IMR-90 (cell line): ENCODE results near the gene SPATA2. TPM values are rescaled to one million over a fixed set of nuclear protein-coding genes. Genes with fewer than 3 reads are reported as not detected.

ENCODE experiments used
- ATAC-seq: fragments of 200-7000 bp; cut with Tn5 transposase; 2 replicates; pipeline ENCODE4 v1.9.1; 2020; ENCODE audit warnings: low read depth, mild to moderate bottlenecking, moderate library complexity
- BruUV-seq: library from RNA; stranded (reverse); fragments of 400-500 nt; replicated peaks from 2 replicates; lab custom pipeline; 2021; lab: Mats Ljungman, UMichigan
- CTCF ChIA-PET: fragments of 300-600 bp; formaldehyde crosslinking; extraction: SDS; loops from one replicate; lab custom pipeline; 2021; ENCODE audit warnings: antibody characterized with exemption; lab: Yijun Ruan, JAX
- POLR2A ChIA-PET: fragments of 300-600 bp; sonication (Branson Sonifier 250); formaldehyde crosslinking; loops from one replicate; lab custom pipeline; 2022; ENCODE audit warnings: antibody characterized with exemption; ENCODE audit not compliant: unreplicated experiment; lab: Charles Lee
- DNase-seq: peaks from one replicate; pipeline ENCODE4 v3.0.0; 2013
- H2AFZ ChIP-seq: replicated peaks from 2 replicates; pipeline ENCODE3; 2013; ENCODE audit warnings: low read length, mild to moderate bottlenecking; ENCODE audit not compliant: poor library complexity
- H2AK5ac ChIP-seq: 2 replicates; pipeline ENCODE4 v1.6.1; 2013; ENCODE audit warnings: low read depth, low read length, inconsistent platforms
- H2AK9ac ChIP-seq: replicated peaks from 2 replicates; pipeline ENCODE3; 2013; ENCODE audit warnings: mild to moderate bottlenecking, low read depth, low read length, moderate library complexity; ENCODE audit not compliant: poor library complexity
- H2BK120ac ChIP-seq: 2 replicates; pipeline ENCODE4 v1.6.1; 2013; ENCODE audit warnings: low read depth, low read length, inconsistent platforms
- H2BK15ac ChIP-seq: 3 replicates; pipeline ENCODE4 v1.6.1; 2013; ENCODE audit warnings: low read depth, low read length, inconsistent platforms
- H2BK20ac ChIP-seq: 2 replicates; pipeline ENCODE4 v1.6.1; 2013; ENCODE audit warnings: low read depth, mild to moderate bottlenecking, inconsistent platforms, low read length, moderate library complexity
- H2BK5ac ChIP-seq: 2 replicates; pipeline ENCODE4 v1.6.1; 2013; ENCODE audit warnings: mild to moderate bottlenecking, low read depth, low read length, inconsistent platforms; ENCODE audit not compliant: poor library complexity, severe bottlenecking
- H3K14ac ChIP-seq: replicated peaks from 2 replicates; pipeline ENCODE4 v1.6.1; 2013; ENCODE audit warnings: low read depth, low read length, inconsistent platforms
- H3K18ac ChIP-seq: 2 replicates; pipeline ENCODE4 v1.6.1; 2013; ENCODE audit warnings: low read depth, low read length, control low read depth
- H3K23ac ChIP-seq: 2 replicates; pipeline ENCODE4 v1.6.1; 2013; ENCODE audit warnings: low read depth, low read length, inconsistent platforms
- H3K27ac ChIP-seq: 2 replicates; pipeline ENCODE4 v1.5.1; 2013; ENCODE audit warnings: mild to moderate bottlenecking, control low read depth, low read length; ENCODE audit not compliant: insufficient read depth
- H3K27me3 ChIP-seq: 2 replicates; pipeline ENCODE4 v1.6.1; 2013; ENCODE audit warnings: low read length; ENCODE audit not compliant: control insufficient read depth, insufficient read depth
- H3K36me3 ChIP-seq: 2 replicates; pipeline ENCODE4 v1.6.1; 2013; ENCODE audit warnings: low read length, mixed read lengths; ENCODE audit not compliant: control insufficient read depth, insufficient read depth
- H3K4ac ChIP-seq: 2 replicates; pipeline ENCODE4 v1.6.1; 2013; ENCODE audit warnings: low read depth, low read length, inconsistent platforms
- H3K4me1 ChIP-seq: 2 replicates; pipeline ENCODE4 v1.6.1; 2013; ENCODE audit warnings: low read length, mixed read lengths; ENCODE audit not compliant: control insufficient read depth, insufficient read depth
- H3K4me2 ChIP-seq: 2 replicates; pipeline ENCODE4 v1.6.1; 2013; ENCODE audit warnings: low read depth, mild to moderate bottlenecking, control low read depth, low read length, moderate library complexity
- H3K4me3 ChIP-seq: 2 replicates; pipeline ENCODE4 v1.5.1; 2013; ENCODE audit warnings: low read depth, mild to moderate bottlenecking, control low read depth, low read length, moderate library complexity; ENCODE audit not compliant: insufficient read depth
- H3K56ac ChIP-seq: 2 replicates; pipeline ENCODE4 v1.6.1; 2013; ENCODE audit warnings: low read length, inconsistent platforms; ENCODE audit not compliant: insufficient read depth; ENCODE audit errors: extremely low read depth
- H3K79me1 ChIP-seq, 2 experiments: 2 replicates each; pipeline ENCODE4 v1.6.1; 2013; ENCODE audit warnings: low read length in 2 of 2, inconsistent platforms in 1 of 2, low read depth in 1 of 2
- H3K9ac ChIP-seq: 2 replicates; pipeline ENCODE4 v1.6.1; 2013; ENCODE audit warnings: low read depth, low read length, control low read depth
- H3K9me1 ChIP-seq: 2 replicates; pipeline ENCODE4 v1.6.1; 2013; ENCODE audit warnings: low read length, inconsistent platforms; ENCODE audit not compliant: insufficient read depth
- H3K9me3 ChIP-seq: 2 replicates; pipeline ENCODE4 v1.6.1; 2013; ENCODE audit warnings: low read length; ENCODE audit not compliant: control insufficient read depth, insufficient read depth
- H4K20me1 ChIP-seq: 2 replicates; pipeline ENCODE4 v1.6.1; 2013; ENCODE audit warnings: low read length, inconsistent platforms; ENCODE audit not compliant: insufficient read depth
- H4K5ac ChIP-seq: 2 replicates; pipeline ENCODE4 v1.6.1; 2013; ENCODE audit warnings: mild to moderate bottlenecking, low read depth, low read length, control low read depth
- H4K8ac ChIP-seq, 2 experiments: 2 replicates each; pipeline ENCODE4 v1.6.1; 2013; ENCODE audit warnings: low read depth in 2 of 2, low read length in 2 of 2, control low read depth in 1 of 2, inconsistent platforms in 1 of 2
- H4K91ac ChIP-seq: 2 replicates; pipeline ENCODE4 v1.6.1; 2013; ENCODE audit warnings: low read depth, low read length, inconsistent platforms; ENCODE audit not compliant: insufficient read depth
- BHLHE40 ChIP-seq: fragments of 150-350 bp; IDR thresholded peaks from 2 replicates; pipeline ENCODE4 v1.6.1; 2016; ENCODE audit warnings: mild to moderate bottlenecking, low read depth, low read length
- CEBPB ChIP-seq: IDR thresholded peaks from 2 replicates; pipeline ENCODE4 v1.6.1; 2012; ENCODE audit warnings: low read depth, low read length, improper control_type of control experiment
- CHD1 ChIP-seq: IDR thresholded peaks from 2 replicates; pipeline ENCODE4 v1.6.1; 2012; ENCODE audit warnings: low read depth, low read length, improper control_type of control experiment
- FOS ChIP-seq: fragments of 150-350 bp; IDR thresholded peaks from 2 replicates; pipeline ENCODE4 v1.6.1; 2016; ENCODE audit warnings: low read depth, low read length
- MAFK ChIP-seq: IDR thresholded peaks from 2 replicates; pipeline ENCODE4 v1.6.1; 2012; ENCODE audit warnings: low read depth, low read length, improper control_type of control experiment
- MAZ ChIP-seq: IDR thresholded peaks from 2 replicates; pipeline ENCODE4 v1.6.1; 2012; ENCODE audit warnings: low read depth, mild to moderate bottlenecking, low read length, improper control_type of control experiment, moderate library complexity, borderline replicate concordance
- MXI1 ChIP-seq: IDR thresholded peaks from 2 replicates; pipeline ENCODE4 v1.6.1; 2012; ENCODE audit warnings: low read depth, mild to moderate bottlenecking, low read length, moderate library complexity, borderline replicate concordance
- WGBS, 2 experiments: methylation state at CpG; one replicate each; pipeline versions ENCODE4 v1.1.5 to v1.1.7; 2013; ENCODE audit warnings: missing lambda C conversion rate in 2 of 2; ENCODE audit not compliant: insufficient read length in 1 of 2; ENCODE audit errors: extremely low coverage in 2 of 2; 5-methylcytosine and 5-hydroxymethylcytosine counted together
- dilution Hi-C: fragments of 300-500 bp; cut with HindIII; formaldehyde crosslinking; loops from one replicate; pipeline ENCODE4 v1.14.3; 2018; ENCODE audit warnings: low sequenced_read_pairs; ENCODE audit not compliant: unreplicated experiment
- in situ Hi-C: fragments of 300-500 bp; cut with MboI; formaldehyde crosslinking; loops from 3 replicates; pipeline ENCODE4 v1.14.3; 2019; ENCODE audit warnings: low sequenced_read_pairs, inconsistent platforms, mixed read lengths
- intact Hi-C: fragments of 100-400 bp; cut with micrococcal nuclease; formaldehyde crosslinking; loops from 2 replicates; pipeline ENCODE4 v1.10.0; 2022
- polyA plus RNA-seq, 3 experiments: library from polyadenylated mRNA; depleted of rRNA; stranded (reverse); fragments of >200 nt; gene quantifications; 2 replicates each; pipeline ENCODE4 v1.2.3, GENCODE V29; 2012; ENCODE audit warnings: low replicate concordance in 1 of 3
- total RNA-seq: library from RNA; depleted of rRNA; stranded (reverse); fragments of >200 nt; gene quantifications from 2 replicates; pipeline ENCODE4 v1.2.3, GENCODE V29; 2012

SPATA2 gene
- total and polyA plus RNA-seq, 2 of the 4 experiments (the other 2 are of a cell fraction), result 1.3 to 4.5 TPM

GRCh38 chr20:49894073-49894470, 21.3 kb downstream of the SPATA2 start:
- H2BK120ac ChIP-seq, result no peak overlapping the region
- H3K56ac ChIP-seq, result no peak overlapping the region
- no CpG with 5 or more reads among the region's 6 CpGs for WGBS, 2 experiments
- no peak overlapping the region; the same call in 1 of the 2 replicates for H3K14ac ChIP-seq
- H3K36me3 ChIP-seq, result 0 out of 2 replicates have a peak, but pooled peaks cover 1% of the 10 kb centered on the region
- peak overlapping the region; percentile 3; the same call in 1 of the 2 replicates for H3K23ac ChIP-seq
- H2BK15ac ChIP-seq, result no peak overlapping the region
- no peak overlapping the region for H3K4ac ChIP-seq
- H2AFZ ChIP-seq, result no peak overlapping the region
- intact Hi-C loops, result no loop called here
- H4K5ac ChIP-seq, result no peak overlapping the region
- no peak overlapping the region for H4K8ac ChIP-seq
- H3K9me3 ChIP-seq, result no peaks in the 10 kb centered on the region
- TF ChIP-seq MXI1, result no peak
- no peak for TF ChIP-seq CEBPB
- no peak for TF ChIP-seq BHLHE40
- no peak for TF ChIP-seq CHD1
- no peak for TF ChIP-seq MAZ
- no peak for TF ChIP-seq MAFK
- TF ChIP-seq FOS, result no peak
- H3K4me1 ChIP-seq, result peaks cover 20% of the 10 kb centered on the region
- POLR2A ChIA-PET, result no interaction called here
- dilution Hi-C loops, result no loop called here
- no peak overlapping the region for H2BK5ac ChIP-seq
- CTCF ChIA-PET, result no interaction called here
- H3K79me1 ChIP-seq, result peaks cover 0 to 4% of the 10 kb centered on the region in 2 experiments; a peak in 1 of 4 replicates
- H3K27ac ChIP-seq, result no peak overlapping the region
- H2AK5ac ChIP-seq, result no peak overlapping the region
- H3K9ac ChIP-seq, result no peak overlapping the region
- H3K9me1 ChIP-seq, result no peaks in the 10 kb centered on the region
- H4K91ac ChIP-seq, result no peak overlapping the region
- DNase-seq (no peak), ATAC-seq (no peak)
- H3K4me3 ChIP-seq, result no peak overlapping the region
- in situ Hi-C loops, result no loop called here
- no peak overlapping the region for H2AK9ac ChIP-seq
- peak overlapping the region; percentile 60 for H3K4me2 ChIP-seq
- BruUV-seq, result no TSS peak
- H3K27me3 ChIP-seq, result no peaks in the 10 kb centered on the region
- H2BK20ac ChIP-seq, result no peak overlapping the region
- no peak overlapping the region for H3K18ac ChIP-seq
- H4K20me1 ChIP-seq, result no peaks in the 10 kb centered on the region
